HG03565 (cell line): ENCODE data around the gene NAT9.

Experiments used
- ATAC-seq: cut with Tn5 transposase; IDR thresholded peaks from one replicate; pipeline ENCODE4 v1.9.1; 2021; ENCODE audit warnings: mild to moderate bottlenecking, moderate library complexity; ENCODE audit not compliant: unreplicated experiment

The NAT9 gene

GRCh38 chr17:74763565-74764387 lies 12.4 kb downstream of the NAT9 start:
- ATAC-seq = no peak

DNA sequence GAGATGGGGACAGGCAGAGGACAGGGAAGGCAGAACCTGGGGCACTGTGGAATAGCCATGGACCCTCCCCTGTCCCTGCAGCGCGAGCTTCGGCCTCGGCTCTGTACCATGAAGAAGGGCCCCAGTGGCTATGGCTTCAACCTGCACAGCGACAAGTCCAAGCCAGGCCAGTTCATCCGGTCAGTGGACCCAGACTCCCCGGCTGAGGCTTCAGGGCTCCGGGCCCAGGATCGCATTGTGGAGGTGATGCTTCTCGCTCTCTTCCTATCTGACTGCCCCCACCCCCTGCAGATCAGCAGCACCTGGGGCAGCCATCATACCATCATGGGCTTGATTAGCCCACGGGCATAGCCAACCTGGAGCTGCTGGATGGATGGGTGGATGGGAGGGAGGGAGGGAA lies 14.2 kb downstream of the NAT9 start:
- ATAC-seq = no peak

DNA sequence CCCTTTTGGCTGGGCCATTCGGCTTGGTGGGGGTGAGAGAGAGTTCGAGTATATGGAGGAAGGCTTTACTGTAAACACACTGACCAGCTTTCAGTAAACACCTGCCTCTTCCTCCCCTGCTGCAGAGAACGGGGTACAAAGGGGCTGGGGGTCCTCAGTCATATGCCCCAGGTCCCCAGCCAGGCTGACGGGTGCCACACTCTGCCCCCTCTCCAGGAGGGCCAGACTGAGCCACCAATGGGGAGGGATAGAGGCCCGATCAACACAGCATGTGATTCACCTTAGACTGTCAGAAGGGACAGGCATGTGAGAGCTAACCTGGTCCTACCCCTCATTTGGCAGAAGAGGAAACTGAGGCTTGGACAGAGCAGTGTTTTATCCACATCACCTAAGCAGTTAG lies 14.7 kb downstream of the NAT9 start:
- ATAC-seq = no peak

- ATAC-seq = no peak
These were observed 15.6 kb downstream of the NAT9 start for GRCh38 chr17:74760404-74761105.

DNA sequence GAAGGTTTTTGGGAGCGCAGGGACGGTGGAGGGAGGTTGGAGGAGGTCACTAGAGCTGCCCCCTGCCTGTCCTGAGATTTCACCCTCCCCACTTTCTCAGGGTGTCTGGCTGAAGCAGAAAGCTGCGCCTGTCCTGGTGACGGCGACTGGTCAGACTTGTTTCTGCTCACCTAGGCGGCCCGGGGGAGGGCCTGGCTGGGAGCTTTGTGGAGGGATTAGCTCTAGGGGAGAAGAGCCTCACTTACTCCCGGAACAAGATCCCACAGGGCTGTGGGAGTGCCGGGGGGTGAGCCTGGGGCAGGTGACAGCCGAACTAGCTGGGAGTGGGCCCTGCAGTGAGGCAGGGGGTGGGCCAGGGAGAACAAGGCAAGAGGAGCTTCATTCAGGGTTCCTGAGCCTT lies 16.2 kb downstream of the NAT9 start:
- no peak for ATAC-seq

DNA sequence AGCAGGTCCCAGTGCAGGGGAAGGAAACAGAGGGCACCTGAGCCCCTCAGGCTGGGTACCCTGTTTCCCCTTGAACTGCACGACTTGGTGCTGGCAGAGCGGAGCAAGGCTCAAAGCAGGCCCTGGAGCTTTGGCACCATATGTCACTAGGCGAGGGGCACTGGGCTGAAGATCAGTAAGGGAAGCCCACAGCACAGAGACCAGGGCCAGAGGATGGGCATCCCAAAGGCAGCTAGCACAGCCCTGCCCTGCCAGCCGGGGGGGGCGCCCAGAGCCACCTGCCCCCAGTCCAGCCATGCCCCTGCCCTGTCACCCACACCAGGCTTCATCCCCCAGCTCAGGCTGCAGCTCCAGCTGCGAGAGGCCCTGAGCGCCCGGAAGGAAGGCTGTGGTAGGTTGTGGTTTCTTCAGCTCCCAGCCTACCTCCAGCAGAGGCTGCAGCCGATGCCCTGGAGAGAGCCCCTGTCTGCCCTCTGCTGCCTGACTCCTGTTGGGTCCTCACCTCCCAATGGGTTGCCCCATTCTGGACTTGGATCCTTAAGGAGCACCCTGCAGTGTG lies 16.8 kb downstream of the NAT9 start:
- no peak for ATAC-seq

GRCh38 chr17:74758848-74759168 lies 17.3 kb downstream of the NAT9 start:
- no peak for ATAC-seq

DNA sequence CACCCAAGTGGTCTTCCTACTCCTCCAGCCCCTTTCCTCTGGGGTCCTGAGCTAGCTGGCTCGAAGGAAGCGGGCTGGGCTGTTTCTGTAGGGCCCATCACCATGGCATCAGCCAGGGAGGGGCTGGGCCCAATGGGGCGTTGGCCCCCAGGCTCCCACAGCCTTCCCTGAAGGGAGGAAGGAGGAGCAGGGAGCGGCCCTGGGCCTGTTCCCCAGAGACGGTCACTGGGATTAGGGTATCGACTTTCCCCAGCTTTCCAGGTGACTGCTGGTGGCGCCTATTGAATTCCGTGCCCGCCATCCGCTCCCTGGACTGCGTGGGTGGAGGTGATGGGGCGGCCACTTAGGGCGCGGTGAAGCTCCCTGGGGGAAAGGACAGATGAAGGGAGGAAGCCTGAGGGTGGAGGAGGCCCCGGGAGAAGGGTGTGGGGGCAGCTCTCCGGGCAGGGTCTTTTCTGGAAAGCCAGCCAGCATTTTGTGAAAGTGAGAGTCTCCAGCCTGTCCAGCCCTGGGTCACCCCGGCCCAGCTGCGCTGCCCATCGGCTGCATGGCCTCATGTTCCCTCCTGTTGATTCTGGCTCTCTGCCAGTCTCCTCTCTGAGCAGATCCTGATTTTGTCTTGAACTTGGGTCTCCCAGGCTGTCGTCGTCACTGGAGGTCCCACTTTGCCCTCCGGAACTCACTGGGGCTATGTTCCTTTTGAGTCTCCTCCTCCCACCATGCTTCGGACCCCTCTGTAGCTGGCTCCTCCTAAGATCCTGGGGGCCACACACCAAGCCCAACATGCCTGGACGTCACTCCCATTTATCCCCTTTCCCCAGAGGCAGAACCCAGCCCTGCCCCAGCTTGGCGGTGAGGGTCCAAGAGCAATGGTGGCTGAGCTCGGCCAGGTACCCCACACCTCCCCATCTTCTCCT lies 18.0 kb downstream of the NAT9 start:
- no peak for ATAC-seq

GRCh38 chr17:74757502-74757901 lies 18.6 kb downstream of the NAT9 start:
- no peak for ATAC-seq

GRCh38 chr17:74756891-74757290 lies 19.3 kb downstream of the NAT9 start:
- ATAC-seq = no peak

- no peak for ATAC-seq
These were observed 20.6 kb downstream of the NAT9 start for GRCh38 chr17:74755533-74755932.

DNA sequence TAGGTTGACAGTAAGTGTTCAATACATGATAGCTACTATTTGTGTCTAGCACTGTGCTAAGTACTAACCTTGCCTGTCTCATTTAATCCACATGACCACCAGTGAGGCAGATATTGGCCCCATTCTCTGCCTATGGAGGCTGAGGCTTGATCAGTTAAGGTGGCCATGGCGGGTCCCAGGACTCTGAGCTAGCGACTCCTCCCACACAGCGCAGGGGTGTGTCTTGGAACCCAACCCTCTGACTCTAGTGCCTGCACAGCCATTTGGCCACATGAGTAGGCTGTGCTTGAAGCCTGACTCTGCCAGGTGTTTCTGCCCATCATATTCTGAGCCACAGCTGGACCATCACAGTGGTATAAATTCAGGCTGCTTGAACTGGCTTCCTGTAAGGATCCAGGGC lies 21.3 kb downstream of the NAT9 start:
- no peak for ATAC-seq

DNA sequence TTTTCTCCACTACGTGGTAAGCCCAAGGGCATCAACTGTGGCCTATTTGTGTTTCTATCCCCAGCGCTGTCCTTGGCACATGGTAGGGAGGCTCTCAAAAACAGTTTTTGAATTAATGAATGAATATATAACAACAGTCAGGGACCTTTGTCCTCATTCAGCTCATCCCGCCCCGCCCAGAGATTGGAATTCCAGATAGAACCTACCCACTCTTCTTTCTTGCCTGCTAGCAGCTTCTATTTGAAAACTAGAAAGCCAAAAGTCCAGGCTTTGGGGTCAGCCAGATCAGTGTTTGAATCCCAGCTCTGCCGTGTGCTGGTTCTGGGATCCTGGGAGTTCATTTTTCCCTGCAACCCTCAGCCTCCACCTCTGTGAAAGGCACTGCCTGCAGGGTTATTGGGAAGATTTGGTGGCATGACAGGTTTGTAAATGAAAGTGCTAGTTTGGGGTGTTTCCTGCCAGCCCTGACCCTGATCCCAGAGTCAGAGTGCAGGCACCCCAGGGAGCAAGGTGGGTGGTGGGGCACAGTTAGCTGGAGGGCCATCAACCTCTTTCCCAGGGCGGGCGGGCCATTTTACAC lies 23.2 kb downstream of the NAT9 start:
- no peak for ATAC-seq

- ATAC-seq = no peak
These were observed 23.7 kb downstream of the NAT9 start for GRCh38 chr17:74752415-74752814.

- ATAC-seq = no peak
These were observed 25.6 kb downstream of the NAT9 start for GRCh38 chr17:74750327-74751069.

DNA sequence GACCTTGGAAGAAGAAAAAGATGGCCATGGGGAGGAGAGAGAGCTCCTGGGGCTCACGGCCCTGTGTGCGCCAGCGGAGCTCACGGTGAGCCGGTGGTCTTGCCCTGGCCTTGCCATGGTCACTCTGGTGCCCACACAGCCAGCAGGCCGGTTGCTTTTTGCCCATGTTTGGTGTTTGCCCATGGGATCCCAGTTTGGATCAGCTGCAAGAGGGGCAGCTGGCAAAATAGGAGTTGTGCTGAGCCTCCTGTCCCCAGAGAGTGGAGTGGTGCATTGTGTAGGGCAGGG lies 26.2 kb downstream of the NAT9 start:
- ATAC-seq = no peak

DNA sequence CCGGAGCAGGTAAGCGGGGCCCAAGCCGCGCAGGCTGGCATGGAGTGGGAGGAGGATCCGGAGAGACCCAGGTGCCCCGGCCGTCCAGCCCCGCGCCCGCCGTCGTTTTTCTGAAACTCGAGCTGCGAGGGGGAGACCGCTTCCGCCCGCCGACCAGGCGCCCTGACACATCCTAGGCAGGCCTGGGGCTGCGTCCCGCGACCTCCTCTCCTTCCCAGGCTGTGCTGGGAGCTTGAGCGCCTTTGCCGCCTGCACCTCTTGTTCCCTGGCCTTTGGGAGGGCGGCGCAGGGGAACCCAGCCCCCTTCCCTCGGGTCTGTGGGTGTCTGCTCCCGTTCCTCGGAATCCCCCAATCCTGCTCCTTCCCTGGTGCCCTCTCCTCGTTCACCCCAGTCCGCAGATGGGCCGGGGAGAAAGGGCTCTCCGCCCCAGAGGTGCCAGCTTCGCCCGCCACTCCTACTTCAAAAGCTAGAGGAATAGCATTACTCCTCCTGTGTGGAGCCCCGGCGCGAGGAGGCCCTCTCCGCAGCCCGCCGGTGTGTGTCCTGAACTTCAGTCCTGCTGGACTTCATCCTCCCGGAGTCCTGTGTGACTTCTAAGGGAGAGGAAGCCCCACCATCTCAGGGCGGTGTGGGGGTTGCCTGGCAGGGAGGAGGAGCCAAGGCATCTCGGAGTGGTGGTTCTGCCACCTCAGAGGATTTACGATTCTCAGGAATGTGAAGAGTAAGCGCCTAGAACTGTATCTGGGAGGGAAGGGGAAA lies 26.7 kb downstream of the NAT9 start:
- no peak for ATAC-seq

- peak; percentile 5 for ATAC-seq
These were observed 27.4 kb downstream of the NAT9 start, which contains the start of gene NHERF1 for GRCh38 chr17:74748529-74749278. Gene NHERF1 (plus strand): TSS chr17:74748628. CDS start chr17:74748847, 219 bp downstream.

GRCh38 chr17:74748279-74748528 lies 27.9 kb downstream of the NAT9 start:
- peak; percentile 78 for ATAC-seq
